Measurements from ENCODE around the gene ACO2. TPM values are rescaled to one million over a fixed set of nuclear protein-coding genes. Genes with fewer than 3 reads are reported as not detected.

The ACO2 gene
- total and polyA plus RNA-seq, 2 of the 13 experiments (the other 11 are each of a cell fraction or from before 2014, with no cell fraction given): 19.2 to 45.6 TPM

GRCh38 chr22:41468381-41469217, at the start of gene ACO2, which contains the start of gene PHF5A (continued):
- TF ChIP-seq SUZ12 (IDR thresholded peaks at IDR 0.05; ENCODE audit: low read depth, low read length) (no peak), ZNF704 (CRISPR knock-in tag; IDR thresholded peaks at IDR 0.05; ENCODE audit: borderline replicate concordance) (peak; percentile 78; the same call in 1 of the 2 replicates), SOX5 (CRISPR knock-in tag; IDR thresholded peaks at IDR 0.05; ENCODE audit: borderline replicate concordance) (no peak; the same call in 1 of the 2 replicates), CREM (IDR thresholded peaks at IDR 0.05) (peak; percentile 99), CREM (CRISPR knock-in tag; IDR thresholded peaks at IDR 0.05) (peak; percentile 87), NR2C2 (CRISPR knock-in tag; IDR thresholded peaks at IDR 0.05; ENCODE audit: borderline replicate concordance) (peak; percentile 99), ZNF556 (CRISPR knock-in tag; IDR thresholded peaks at IDR 0.05; ENCODE audit: borderline replicate concordance) (peak; percentile 58; the same call in 1 of the 2 replicates), KDM5A (IDR thresholded peaks at IDR 0.05; ENCODE audit: borderline replicate concordance, low read length) (peak; percentile 99), ZNF558 (CRISPR knock-in tag; IDR thresholded peaks at IDR 0.05; ENCODE audit: borderline replicate concordance) (peak; percentile 76; the same call in 1 of the 2 replicates), JUN (CRISPR knock-in tag; IDR thresholded peaks at IDR 0.05) (no peak), SNAPC4 (CRISPR knock-in tag; IDR thresholded peaks at IDR 0.05) (no peak; the same call in none of the 2 replicates), ELF4 (CRISPR knock-in tag; IDR thresholded peaks at IDR 0.05; ENCODE audit: borderline replicate concordance) (no peak), RFXANK (CRISPR knock-in tag; IDR thresholded peaks at IDR 0.05) (no peak), SMAD9 (CRISPR knock-in tag; IDR thresholded peaks at IDR 0.05) (0 out of 2 replicates have a peak, but pooled peaks have one; percentile 13)
- TF ChIP-seq, protein P1, sequence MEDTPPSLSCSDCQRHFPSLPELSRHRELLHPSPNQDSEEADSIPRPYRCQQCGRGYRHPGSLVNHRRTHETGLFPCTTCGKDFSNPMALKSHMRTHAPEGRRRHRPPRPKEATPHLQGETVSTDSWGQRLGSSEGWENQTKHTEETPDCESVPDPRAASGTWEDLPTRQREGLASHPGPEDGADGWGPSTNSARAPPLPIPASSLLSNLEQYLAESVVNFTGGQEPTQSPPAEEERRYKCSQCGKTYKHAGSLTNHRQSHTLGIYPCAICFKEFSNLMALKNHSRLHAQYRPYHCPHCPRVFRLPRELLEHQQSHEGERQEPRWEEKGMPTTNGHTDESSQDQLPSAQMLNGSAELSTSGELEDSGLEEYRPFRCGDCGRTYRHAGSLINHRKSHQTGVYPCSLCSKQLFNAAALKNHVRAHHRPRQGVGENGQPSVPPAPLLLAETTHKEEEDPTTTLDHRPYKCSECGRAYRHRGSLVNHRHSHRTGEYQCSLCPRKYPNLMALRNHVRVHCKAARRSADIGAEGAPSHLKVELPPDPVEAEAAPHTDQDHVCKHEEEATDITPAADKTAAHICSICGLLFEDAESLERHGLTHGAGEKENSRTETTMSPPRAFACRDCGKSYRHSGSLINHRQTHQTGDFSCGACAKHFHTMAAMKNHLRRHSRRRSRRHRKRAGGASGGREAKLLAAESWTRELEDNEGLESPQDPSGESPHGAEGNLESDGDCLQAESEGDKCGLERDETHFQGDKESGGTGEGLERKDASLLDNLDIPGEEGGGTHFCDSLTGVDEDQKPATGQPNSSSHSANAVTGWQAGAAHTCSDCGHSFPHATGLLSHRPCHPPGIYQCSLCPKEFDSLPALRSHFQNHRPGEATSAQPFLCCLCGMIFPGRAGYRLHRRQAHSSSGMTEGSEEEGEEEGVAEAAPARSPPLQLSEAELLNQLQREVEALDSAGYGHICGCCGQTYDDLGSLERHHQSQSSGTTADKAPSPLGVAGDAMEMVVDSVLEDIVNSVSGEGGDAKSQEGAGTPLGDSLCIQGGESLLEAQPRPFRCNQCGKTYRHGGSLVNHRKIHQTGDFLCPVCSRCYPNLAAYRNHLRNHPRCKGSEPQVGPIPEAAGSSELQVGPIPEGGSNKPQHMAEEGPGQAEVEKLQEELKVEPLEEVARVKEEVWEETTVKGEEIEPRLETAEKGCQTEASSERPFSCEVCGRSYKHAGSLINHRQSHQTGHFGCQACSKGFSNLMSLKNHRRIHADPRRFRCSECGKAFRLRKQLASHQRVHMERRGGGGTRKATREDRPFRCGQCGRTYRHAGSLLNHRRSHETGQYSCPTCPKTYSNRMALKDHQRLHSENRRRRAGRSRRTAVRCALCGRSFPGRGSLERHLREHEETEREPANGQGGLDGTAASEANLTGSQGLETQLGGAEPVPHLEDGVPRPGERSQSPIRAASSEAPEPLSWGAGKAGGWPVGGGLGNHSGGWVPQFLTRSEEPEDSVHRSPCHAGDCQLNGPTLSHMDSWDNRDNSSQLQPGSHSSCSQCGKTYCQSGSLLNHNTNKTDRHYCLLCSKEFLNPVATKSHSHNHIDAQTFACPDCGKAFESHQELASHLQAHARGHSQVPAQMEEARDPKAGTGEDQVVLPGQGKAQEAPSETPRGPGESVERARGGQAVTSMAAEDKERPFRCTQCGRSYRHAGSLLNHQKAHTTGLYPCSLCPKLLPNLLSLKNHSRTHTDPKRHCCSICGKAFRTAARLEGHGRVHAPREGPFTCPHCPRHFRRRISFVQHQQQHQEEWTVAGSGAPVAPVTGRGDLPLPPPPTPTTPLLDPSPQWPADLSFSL (CRISPR knock-in tag; IDR thresholded peaks at IDR 0.05): no peak

Measured in HepG2 (cell line).